ENCODE measurements around the gene DNAH12.

Gene DNAH12

GRCh38 chr3:57261929-57262328, 282.2 kb downstream of the DNAH12 start:
- Histone ChIP-seq H3K36me3 (peaks cover 70% of the 10 kb centered on the region), H3K27ac (no peak overlapping the region), H3K9me3 (ENCODE audit: severe bottlenecking) (no peaks in the 10 kb centered on the region), H3K4me3 (ENCODE audit: low read depth, low read length) (no peak overlapping the region), H3K27me3 (ENCODE audit: insufficient read depth, low read depth, severe bottlenecking) (no peaks in the 10 kb centered on the region)
- TF ChIP-seq CTCF (IDR thresholded peaks at IDR 0.05; ENCODE audit: low read depth, low read length) = no peak
- no peak for DNase-seq

- H3K27me3 ChIP-seq (ENCODE audit: insufficient read depth, low read depth, severe bottlenecking) = no peaks in the 10 kb centered on the region
- no peak overlapping the region for H3K27ac ChIP-seq
- peaks cover 67% of the 10 kb centered on the region for H3K36me3 ChIP-seq
- DNase-seq = no peak
- no peaks in the 10 kb centered on the region for H3K9me3 ChIP-seq (ENCODE audit: severe bottlenecking)
- no peak for TF ChIP-seq CTCF (IDR thresholded peaks at IDR 0.05; ENCODE audit: low read depth, low read length)
- no peak overlapping the region for H3K4me3 ChIP-seq (ENCODE audit: low read depth, low read length)
Observed at GRCh38 chr3:57261119-57261518, 283.0 kb downstream of the DNAH12 start.

GRCh38 chr3:57257678-57258077, 286.5 kb downstream of the DNAH12 start:
- peaks cover 49% of the 10 kb centered on the region for H3K36me3 ChIP-seq

GRCh38 chr3:57256844-57257243, 287.3 kb downstream of the DNAH12 start:
- Histone ChIP-seq H3K27ac (no peak overlapping the region), H3K9me3 (ENCODE audit: severe bottlenecking) (no peaks in the 10 kb centered on the region), H3K4me3 (ENCODE audit: low read depth, low read length) (no peak overlapping the region), H3K27me3 (ENCODE audit: insufficient read depth, low read depth, severe bottlenecking) (no peaks in the 10 kb centered on the region), H3K36me3 (peaks cover 49% of the 10 kb centered on the region)
- TF ChIP-seq CTCF (IDR thresholded peaks at IDR 0.05; ENCODE audit: low read depth, low read length) = no peak
- no peak for DNase-seq

More at GRCh38 chr3:57257678-57258077, 286.5 kb downstream of the DNAH12 start:
- Histone ChIP-seq H3K27ac (no peak overlapping the region), H3K9me3 (ENCODE audit: severe bottlenecking) (no peaks in the 10 kb centered on the region), H3K4me3 (ENCODE audit: low read depth, low read length) (no peak overlapping the region), H3K27me3 (ENCODE audit: insufficient read depth, low read depth, severe bottlenecking) (no peaks in the 10 kb centered on the region)
- no peak for TF ChIP-seq CTCF (IDR thresholded peaks at IDR 0.05; ENCODE audit: low read depth, low read length)
- no peak for DNase-seq

GRCh38 chr3:57252404-57252803, 291.7 kb downstream of the DNAH12 start:
- TF ChIP-seq CTCF (IDR thresholded peaks at IDR 0.05; ENCODE audit: low read depth, low read length) = no peak
- H3K4me3 ChIP-seq (ENCODE audit: low read depth, low read length) = no peak overlapping the region
- no peaks in the 10 kb centered on the region for H3K9me3 ChIP-seq (ENCODE audit: severe bottlenecking)
- DNase-seq = no peak
- no peaks in the 10 kb centered on the region for H3K27me3 ChIP-seq (ENCODE audit: insufficient read depth, low read depth, severe bottlenecking)
- peaks cover 34% of the 10 kb centered on the region for H3K36me3 ChIP-seq
- H3K27ac ChIP-seq = no peak overlapping the region

- no peak overlapping the region for H3K27ac ChIP-seq
- TF ChIP-seq CTCF (IDR thresholded peaks at IDR 0.05; ENCODE audit: low read depth, low read length) = no peak
- H3K36me3 ChIP-seq = peaks cover 54% of the 10 kb centered on the region
- no peaks in the 10 kb centered on the region for H3K9me3 ChIP-seq (ENCODE audit: severe bottlenecking)
- H3K4me3 ChIP-seq (ENCODE audit: low read depth, low read length) = no peak overlapping the region
- no peaks in the 10 kb centered on the region for H3K27me3 ChIP-seq (ENCODE audit: insufficient read depth, low read depth, severe bottlenecking)
- no peak for DNase-seq
Observed at GRCh38 chr3:57244946-57245345, 299.2 kb downstream of the DNAH12 start.
